HG03521 (cell line): ENCODE results near the gene PEMT.
"Not testable (repeated sequence)": the region's sequence is repeated elsewhere in the genome, so short reads cannot be mapped to it uniquely, and the experiment has no call there.

Experiments
- ATAC-seq: cut with Tn5 transposase; IDR thresholded peaks from one replicate; pipeline ENCODE4 v1.9.1; 2021; ENCODE audit warnings: mild to moderate bottlenecking, moderate library complexity; ENCODE audit not compliant: unreplicated experiment

PEMT gene

DNA sequence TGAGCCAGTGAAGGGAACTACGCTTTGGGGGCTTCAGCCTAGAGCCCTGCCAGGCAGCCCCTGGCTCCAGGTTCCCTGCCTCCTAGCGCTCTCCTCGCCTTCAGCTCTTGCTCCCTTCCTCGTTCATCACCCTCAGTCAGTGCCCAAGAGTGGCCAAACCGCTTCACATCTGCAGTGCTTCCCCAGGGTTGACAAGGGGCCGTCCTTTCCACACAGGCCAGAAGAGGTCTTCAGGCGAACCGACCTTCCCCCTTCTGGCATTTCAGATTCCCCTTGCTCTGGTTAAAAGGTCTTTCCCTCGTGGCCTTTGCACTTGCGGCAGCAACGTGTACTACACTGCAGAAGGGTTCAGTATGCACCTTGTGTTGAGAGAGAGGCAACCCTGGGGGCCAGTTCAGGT is 99.4 kb downstream of the PEMT start:
- ATAC-seq, result no peak

DNA sequence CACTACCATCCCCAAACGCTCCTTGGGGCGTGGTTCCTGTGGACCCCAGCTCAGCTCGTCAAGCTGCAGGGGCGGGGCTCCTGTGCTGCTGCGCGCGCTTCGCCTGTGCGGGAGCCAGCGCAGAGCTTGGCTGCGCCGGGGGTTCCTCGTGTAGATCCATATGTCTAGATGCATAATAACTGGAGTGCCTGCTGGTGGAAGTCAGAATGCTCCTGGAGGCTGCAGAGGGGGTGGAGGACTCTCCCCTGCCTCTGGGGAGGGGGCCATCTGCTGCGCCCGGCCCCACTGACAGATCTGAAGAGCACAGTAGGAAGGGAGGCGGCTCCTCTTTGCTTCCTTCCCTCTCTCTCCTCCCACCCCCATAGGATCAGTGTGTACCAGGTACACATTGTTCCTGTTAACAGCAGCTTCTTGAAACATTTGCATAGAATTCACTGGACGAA is 99.9 kb downstream of the PEMT start:
- ATAC-seq, result no peak

DNA sequence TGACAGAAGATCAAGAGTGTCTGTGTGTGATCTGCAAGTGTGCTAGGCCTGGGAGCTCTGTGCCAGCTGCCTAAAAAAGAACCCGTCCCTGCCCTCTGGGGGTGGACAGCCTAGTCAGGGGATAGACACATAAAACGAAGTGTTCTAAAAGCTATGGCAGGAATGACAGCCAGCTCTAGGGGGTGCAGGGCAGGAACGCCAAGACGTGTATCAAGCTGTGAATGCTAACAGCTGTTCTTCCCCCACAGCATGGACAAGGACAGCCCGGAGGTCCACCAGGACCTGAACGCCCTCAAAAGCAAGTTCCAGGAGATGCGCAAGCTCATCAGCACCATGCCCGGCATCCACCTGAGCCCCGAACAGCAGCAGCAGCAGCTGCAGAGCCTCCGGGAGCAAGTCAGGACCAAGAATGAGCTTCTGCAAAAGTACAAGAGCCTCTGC is 100.5 kb downstream of the PEMT start:
- no peak for ATAC-seq

DNA sequence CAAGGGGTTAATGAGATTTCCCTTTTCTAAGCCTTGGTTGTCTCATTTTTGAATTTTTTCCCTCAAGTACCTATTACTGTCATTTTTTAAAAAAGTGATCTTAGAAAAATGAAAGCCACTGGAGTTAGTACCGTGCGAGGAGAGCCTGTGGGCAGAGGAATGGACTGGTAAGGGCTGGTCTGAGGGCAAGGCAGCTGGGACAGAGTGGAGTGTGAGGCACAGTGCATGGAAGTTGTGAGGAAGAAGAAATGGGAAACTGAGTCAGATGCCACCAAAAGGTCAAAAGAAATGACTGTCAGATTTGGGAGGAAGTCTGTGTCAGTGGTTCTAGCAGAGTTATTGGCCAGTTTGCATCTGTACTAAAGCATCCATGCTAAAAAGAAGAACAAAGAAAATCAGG is 103.5 kb downstream of the PEMT start:
- no peak for ATAC-seq

DNA sequence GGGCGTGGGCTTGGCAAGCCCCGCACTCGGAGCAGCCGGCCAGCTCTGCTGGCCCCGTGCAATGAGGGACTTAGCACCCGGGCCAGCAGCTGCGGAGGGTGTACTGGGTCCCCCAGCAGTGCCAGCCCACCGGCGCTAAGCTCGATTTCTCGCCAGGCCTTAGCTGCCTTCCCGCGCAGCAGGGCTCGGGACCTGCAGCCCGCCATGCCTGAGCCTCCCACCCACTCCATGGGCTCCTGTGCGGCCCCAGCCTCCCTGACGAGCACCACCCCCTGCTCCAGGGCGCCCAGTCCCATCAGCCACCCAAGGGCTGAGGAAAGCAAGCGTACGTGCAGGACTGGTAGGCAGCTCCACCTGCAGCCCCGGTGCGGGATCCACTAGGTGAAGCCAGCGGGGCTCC is 105.1 kb downstream of the PEMT start:
- ATAC-seq, result not testable (repeated sequence)

DNA sequence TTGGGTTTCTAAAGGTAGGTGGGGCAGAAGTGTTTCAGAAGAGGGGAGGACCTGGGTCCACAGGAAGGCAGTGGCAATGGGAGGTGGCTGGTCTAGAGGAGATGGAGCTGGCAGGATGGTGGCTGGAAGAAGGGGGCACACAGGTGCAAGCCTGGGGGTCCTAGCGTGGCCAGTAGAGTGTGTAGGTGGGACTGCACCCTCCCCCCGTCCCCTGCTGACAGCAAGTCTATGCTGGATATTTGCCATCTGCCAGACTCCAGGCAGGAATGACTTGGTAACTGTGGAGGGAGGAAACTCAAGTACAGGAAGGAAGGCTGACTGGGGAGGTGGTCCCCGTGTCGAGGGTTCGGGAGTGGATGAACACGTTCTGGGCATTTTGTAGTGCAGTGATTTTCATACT is 106.1 kb downstream of the PEMT start:
- ATAC-seq, result no peak

DNA sequence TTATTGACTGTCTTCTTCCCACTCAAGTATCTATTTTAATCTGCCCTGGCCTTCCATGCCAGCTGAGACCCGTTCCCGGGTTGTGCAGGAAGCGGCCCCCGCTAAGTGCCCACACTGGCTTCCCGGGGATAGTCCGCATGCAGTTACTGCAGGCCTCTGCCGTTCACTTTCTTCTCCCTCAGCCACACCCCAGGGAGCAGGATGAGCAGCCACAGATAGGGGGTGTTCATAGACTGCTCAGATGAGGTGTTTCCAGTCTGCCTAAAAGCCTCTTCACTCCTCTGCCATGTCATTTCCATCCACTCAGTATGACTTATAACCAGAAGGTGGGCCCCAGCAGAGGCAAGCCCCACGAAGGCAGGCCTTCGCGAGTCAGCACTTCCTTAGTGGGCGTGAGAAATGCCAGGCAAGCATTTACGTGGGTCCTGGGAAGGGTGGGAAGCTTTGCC is 107.0 kb downstream of the PEMT start:
- no peak for ATAC-seq

DNA sequence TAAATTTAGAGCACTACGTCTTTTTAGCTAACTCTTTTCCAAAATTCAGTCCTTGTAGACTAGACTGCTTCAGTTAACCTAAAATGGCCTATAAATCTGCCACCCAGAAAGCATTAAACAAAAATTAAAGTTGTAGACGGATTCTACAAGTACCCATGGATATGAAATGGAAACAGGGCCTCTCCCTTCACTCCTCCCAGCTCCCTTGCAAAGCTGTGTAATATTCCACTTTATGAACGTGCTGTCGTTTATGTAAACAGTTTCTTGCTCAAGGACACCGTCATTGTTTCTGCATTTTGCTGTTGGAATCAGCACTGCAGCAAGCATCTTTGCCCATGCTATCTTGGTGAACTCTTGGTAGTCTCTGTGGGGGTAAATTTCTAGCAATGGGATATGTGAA is 109.6 kb downstream of the PEMT start:
- ATAC-seq, result no peak

DNA sequence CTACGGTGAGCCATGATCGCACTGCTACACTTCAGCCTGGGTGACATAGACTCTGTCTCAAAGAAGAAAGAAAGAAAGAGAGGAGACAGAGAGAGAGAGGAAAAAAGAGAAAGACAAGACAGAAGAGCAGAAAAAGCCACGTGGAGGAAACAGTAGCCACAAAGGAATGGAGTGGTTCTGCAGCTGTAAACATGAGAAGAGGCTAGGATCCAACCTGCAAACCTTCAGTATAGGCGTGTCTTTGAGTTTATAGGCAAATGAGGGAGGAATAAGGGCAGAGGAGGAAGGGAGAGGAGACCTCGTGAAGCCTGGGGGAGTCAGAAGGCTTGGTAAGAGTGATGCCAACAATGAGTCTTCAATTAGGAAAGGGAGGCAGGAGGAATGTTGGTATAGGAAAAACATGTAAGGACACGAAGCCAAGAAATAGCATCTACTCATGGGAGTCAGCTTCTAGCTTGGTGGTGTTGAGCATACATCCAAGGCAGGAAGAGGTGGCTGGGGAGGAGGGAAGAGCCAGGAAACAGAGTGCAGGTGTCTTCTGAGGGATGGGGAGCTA is 110.8 kb downstream of the PEMT start:
- ATAC-seq, result no peak

DNA sequence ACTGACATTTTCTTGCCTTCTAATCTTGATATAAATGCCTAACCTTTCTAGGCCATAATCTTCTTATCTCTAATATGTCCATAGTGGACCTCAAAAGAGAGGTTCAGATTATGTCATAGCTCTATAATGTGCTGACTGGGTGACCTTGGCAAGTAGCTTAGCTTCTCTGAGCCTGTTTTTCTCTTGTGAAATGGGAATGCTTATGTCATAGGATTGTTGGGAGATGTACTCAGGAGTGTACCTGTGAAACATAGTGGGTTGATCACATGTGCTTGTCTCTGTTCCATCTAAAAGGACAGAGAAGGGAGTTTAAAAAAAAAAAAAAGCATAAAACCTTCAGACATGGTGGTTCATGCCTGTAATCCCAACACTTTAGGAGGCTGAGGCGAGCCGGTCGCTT is 112.3 kb downstream of the PEMT start:
- no peak for ATAC-seq

DNA sequence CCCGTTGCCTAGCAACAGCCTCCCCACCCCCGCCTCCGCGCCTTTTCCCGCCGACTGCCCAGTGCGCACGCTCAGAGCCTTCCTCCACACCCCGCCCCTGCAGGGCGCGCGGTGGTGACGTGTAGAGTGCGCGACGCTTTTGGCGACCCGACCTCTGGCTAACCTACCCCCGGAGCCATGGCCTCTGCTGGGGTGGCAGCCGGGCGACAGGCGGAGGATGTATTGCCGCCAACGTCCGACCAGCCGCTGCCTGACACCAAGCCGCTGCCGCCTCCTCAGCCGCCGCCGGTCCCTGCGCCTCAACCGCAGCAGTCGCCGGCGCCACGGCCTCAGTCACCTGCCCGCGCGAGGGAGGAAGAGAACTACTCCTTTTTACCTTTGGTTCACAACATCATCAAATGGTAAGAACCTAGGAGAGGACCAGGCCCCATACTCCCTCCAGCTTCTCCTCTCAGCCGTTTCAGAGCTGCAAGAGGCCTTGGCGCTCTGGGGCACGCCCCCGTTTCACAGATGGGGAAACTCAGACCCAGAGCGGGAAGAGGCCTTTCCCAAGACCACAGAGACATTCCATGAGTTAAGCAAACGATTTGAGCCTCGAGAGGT is 114.5 kb downstream of the PEMT start, which contains the start of gene MED9:
Gene MED9 (plus strand): TSS at position 136 of the 603 bp plus-strand sequence. CDS start 42 bp downstream, at position 178.
- peak; percentile 77 for ATAC-seq

DNA sequence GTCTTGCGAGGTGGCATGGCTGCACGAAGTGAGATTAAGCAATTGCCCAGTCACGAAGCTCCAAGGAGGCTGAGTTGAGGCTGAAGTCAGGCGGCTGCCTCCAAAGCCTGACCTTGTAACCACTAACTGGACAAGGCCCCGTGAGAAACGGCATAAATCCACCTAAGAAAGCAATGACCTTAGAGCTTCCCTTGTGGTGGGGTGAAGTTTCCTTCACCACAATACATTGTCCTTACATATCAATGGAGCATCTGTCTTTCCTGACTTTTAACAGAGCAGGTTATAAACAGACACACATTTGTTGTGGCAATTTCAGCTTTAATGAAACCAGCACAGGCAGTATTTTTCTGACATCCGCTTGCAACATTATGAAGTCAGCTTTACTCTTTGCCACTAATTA is 117.2 kb downstream of the PEMT start:
- ATAC-seq, result no peak

DNA sequence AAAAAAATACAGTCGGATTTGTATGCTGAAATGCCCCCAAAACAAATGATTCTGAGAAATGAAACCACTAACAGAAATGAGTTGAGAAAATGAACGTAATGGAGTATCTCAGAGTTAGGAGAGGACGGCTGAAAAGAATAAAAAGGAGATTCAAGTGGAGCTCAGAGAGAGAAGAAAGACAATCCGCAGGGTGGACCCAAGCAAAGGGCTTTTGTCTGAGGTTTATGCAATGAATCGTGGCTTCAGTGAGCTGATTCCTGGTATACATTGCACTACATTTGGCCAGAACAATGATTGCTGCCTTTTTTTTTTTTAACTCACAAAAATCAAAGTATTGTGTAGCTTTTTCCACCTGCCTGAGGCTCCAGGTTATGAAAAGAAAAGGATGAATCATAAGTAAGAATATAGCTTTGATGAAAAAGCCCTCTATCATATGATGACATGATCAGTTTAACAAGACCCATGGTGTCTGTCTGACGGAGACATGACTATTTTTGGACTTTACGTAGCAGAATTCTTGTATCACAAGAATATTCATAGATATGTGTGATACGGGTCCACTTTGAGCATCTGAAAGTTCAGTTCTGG is 119.1 kb downstream of the PEMT start:
- ATAC-seq, result no peak

DNA sequence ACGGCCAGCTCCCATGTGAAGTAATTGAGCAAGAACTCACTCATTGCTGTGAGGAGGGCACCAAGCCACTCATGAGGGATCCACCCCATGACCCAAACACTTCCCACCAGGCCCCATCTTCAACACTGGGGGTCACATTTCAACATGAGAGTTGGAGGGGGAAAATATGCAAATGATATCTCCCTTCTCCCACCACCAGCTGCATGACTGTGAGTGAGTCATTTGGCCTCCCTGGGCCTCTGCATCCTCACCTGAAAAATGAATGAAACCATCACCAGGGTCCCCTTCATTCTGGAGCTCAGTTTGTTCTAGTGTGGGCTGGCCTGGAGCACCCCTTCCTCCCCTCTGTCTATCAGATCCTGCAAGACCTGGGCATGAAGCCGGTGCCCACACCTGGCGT is 121.5 kb downstream of the PEMT start:
- no peak for ATAC-seq

DNA sequence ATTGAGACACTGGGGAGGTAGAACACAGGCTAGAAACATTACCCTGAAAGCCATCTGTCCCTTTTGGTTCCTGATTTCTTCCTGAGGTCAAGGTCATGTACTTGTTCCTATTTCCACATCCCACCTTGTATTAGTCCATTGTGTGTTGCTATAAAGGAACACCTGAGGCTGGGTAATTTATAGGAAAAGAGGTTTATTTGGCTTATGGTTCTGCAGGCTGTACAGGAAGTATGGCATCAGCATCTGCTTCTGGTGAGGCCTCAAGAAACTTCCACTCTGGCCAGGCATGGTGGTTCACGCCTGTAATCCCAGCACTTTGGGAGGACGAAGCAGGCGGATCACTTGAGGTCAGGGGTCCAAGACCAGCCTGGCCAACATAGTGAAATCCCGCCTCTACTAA is 122.2 kb downstream of the PEMT start:
- no peak for ATAC-seq

DNA sequence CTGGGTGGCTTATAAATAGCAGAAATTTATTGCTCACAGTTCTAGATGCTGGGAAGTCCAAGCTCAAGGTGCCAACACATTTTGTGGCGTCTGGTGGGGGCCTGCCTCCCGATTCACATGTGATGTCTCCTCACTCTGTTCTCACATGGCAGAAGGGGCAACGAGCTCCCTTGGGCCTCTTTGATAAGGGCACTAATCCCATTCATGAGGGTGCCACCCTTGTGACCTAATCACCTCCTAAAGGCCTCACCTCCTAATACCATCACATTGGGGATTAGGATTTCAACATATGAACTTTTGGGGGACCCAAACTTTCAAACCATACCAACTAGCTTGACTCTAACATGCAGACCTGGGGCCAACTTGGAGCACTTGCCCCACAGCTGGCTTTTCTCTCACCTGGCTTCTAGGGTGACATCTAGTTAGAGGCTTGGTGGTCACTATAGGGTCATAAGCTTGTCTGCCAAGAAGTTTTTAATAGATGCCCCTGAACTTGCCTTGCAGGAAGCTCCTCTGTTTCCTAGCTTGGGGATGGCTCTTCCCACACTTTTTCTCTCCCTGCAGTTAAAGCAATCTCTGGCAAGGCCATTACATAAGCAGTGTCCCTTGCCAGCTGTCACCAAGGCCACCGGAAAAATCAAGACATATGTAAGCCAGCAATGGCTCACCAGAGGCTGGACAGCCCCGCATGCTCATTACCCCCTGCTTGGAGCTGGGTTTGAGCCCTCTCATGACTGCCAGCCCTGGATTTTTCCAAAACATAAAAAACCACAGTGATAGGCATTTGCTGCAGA is 123.1 kb downstream of the PEMT start:
- no peak for ATAC-seq

DNA sequence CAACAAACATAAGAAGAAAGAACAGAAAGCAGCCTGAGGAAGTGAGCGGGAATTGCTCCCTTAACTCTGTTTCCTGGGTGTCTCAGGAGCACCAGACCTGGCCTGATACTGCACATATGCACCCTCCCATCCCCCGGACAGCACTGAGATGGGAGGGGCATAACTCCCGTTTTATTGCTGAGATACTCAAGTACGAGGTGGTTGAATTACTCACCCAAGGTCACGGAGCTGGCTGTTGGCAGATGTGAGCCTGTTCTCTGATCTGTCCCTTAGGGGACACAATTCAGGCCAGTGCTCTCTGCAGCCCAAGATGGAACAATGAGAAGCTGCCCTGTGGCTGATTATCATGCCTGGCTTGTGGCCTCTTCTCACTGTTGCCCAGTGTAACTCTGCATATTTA is 123.8 kb downstream of the PEMT start:
- ATAC-seq, result no peak

DNA sequence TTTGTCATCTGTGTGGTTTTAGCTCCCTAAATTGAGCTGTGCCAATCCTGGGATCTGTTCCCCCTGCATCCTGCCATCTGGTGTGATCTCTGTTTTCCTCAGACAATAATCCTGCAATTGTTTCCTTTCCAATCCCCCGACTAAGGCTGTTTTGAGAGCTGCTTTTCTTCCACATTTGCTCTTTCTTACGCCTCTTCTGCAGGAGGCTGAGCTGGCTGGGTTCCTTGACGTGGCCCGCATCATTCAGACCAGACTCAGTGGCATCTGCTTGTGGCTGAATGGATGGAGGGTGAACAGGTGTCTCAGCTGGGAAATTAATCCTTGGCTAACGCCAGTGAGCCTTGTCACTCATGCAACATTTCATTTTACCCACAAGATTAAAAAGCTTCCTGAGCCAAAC is 124.5 kb downstream of the PEMT start:
- ATAC-seq, result no peak

DNA sequence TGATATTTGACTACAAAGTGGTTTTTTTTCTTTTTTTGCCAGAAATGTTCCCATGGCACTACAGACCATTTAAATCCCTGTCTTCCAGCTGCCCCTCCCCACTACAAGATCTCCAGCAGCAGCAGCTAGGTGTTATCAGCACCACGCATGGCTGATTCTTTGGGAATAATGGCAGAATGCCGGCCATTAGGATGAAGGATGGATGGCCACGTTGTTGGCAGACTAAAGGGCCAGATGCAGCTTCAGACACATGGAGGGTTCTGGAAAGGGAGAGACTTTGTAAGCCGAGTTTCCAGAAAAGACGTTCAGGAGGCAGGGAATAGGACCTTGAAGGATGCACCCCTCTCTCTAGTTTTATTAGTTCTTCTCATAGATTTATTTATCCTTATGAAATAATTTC is 125.0 kb downstream of the PEMT start:
- ATAC-seq, result no peak

DNA sequence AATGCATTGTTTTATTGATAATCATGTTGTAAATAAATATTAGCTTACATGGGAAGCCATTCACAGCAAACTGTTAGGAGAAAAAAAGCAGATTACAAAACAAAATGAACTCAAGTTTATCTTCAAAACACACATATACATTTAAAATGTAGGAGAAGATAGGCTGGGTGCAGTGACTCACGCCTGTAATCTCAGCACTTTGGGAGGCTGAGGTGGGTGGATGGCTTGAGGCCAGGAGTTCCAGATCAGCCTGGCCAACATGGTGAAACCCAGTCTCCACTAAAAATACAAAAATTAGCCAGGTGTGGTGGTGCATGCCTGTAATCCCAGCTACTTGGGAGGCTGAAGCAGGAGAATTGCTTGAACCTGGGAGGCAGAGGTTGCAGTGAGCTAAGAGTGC is 125.6 kb downstream of the PEMT start:
- ATAC-seq, result not testable (repeated sequence)

DNA sequence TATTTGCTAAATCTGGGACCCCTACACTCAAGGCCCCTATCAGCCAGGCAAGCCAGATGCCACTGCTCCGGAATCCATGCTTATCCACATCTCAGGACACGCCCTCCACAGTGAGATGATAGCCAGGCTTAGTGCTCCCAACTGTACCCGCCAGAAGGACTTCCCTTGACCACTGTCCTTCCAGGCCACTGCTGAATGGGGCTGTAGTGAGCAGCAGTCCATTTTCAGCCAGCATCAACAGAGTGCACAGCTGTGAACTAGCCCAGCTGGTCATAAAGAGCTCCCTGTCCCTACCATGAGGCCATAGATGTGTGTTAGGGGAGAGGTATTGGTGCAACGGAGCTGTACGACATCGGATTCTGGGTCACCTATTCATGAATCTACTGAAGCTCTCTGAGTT is 127.7 kb downstream of the PEMT start:
- no peak for ATAC-seq
